Heart left ventricle (tissue), 13 donors: ENCODE measurements around the gene RBM20.

Experiments
- CTCF ChIP-seq, 12 donors: fragments of 200-600 bp; sonication (generic) in 4 of 12; IDR thresholded peaks; one replicate each; pipeline versions ENCODE4 v1.5.0 to v1.8.0; 2018 to 2022; ENCODE audit warnings: antibody characterized with exemption in 12 of 12, mild to moderate bottlenecking in 5 of 12
- POLR2A ChIP-seq, 2 donors: fragments of 450-650 bp; IDR thresholded peaks; one replicate each; pipeline ENCODE4 v1.6.1; 2017; ENCODE audit warnings: antibody characterized with exemption in 2 of 2, mild to moderate bottlenecking in 2 of 2, moderate library complexity in 2 of 2
- donor health status: ischemic (EF 13 %, LVEDD 7.1; RV severe dilation, severe dysfunction).
- donor health status: DM: no; HTN: yes; CAD: no.
- donor health status: DM: no; HTN: no; CAD: no.
- donor health status: ischemic (EF 25% LVEDD 6.9; RV normal size, moderate dysfunction).
- donor health status: ischemic (EF 25% LVEDD 5.7; RV mildly dilated, moderate dysfunction).
- donor health status: ischemic (EF 35%, LVEDD 5.7; RV mildly dilated, moderate dysfunction).
- donor health status: nonischemic (EF 11% LVEDD 7.7; RV severe dilation, severe dysfunction).
- donor health status: DM: yes; HTN: yes; CAD: no.
- donor health status: PGD.
- donor health status: ischemic (EF 29% LVEDD 5.4; RV normal size, mild dysfunction).
- donor health status: nonischemic (EF 23%, LVEDD 6.1; RV moderate dilation, normal function).

- TF ChIP-seq CTCF (IDR thresholded peaks at IDR 0.05) (no peak), POLR2A (IDR thresholded peaks at IDR 0.05) (no peak)
These were observed 66.5 kb downstream of the RBM20 start for GRCh38 chr10:110710621-110711020.
